CD4-positive, alpha-beta memory T cell (primary cell): Measurements from ENCODE around the gene SNAI1. TPM values are rescaled to one million over a fixed set of nuclear protein-coding genes. Genes with fewer than 3 reads are reported as not detected.

Source experiments
- CTCF ChIA-PET: fragments of 350-600 bp; sonication (Branson Sonifier 250); formaldehyde crosslinking; loops from one replicate; lab custom pipeline; 2021; ENCODE audit warnings: inconsistent platforms; ENCODE audit not compliant: partially characterized antibody; lab: Charles Lee
- POLR2A ChIA-PET: fragments of 350-600 bp; sonication (Branson Sonifier 250); formaldehyde crosslinking; loops from one replicate; lab custom pipeline; 2021; ENCODE audit not compliant: partially characterized antibody; lab: Charles Lee
- DNase-seq, 5 donors: peaks; one replicate each; pipeline versions ENCODE4 v3.0.0 to v3.0.0-alpha.2; 2020 to 2022; ENCODE audit warnings: mixed read lengths in 1 of 5
- H3K27ac ChIP-seq: one replicate; pipeline ENCODE4 v1.7.0; 2013; ENCODE audit warnings: low read depth, low read length
- H3K27me3 ChIP-seq: 2 replicates; pipeline ENCODE4 v1.7.0; 2013; ENCODE audit warnings: mild to moderate bottlenecking, low read length, moderate library complexity; ENCODE audit not compliant: insufficient read depth
- H3K36me3 ChIP-seq: 2 replicates; pipeline ENCODE4 v1.7.0; 2013; ENCODE audit warnings: mild to moderate bottlenecking, low read length, moderate library complexity; ENCODE audit not compliant: insufficient read depth
- H3K4me1 ChIP-seq: 2 replicates; pipeline ENCODE4 v1.7.0; 2013; ENCODE audit warnings: mild to moderate bottlenecking, low read length, moderate library complexity; ENCODE audit not compliant: insufficient read depth
- H3K4me3 ChIP-seq, 2 donors: one replicate each; pipeline ENCODE4 v1.7.0; 2013; ENCODE audit warnings: low read length in 2 of 2, mild to moderate bottlenecking in 1 of 2
- H3K9me3 ChIP-seq, 2 donors: one replicate each; pipeline ENCODE4 v1.7.0; 2013; ENCODE audit warnings: low read length in 2 of 2, control low read depth in 1 of 2; ENCODE audit not compliant: control insufficient read depth in 1 of 2
- H3K27ac Mint-ChIP-seq, 7 donors: one replicate each; pipeline ENCODE4 v1.8.0; 2020 to 2021; ENCODE audit warnings: mixed read lengths in 7 of 7, mild to moderate bottlenecking in 6 of 7, inconsistent platforms in 3 of 7, moderate library complexity in 3 of 7
- H3K27me3 Mint-ChIP-seq, 2 donors: one replicate each; pipeline ENCODE4 v1.8.0; 2020 to 2021; ENCODE audit warnings: mixed read lengths in 2 of 2
- H3K36me3 Mint-ChIP-seq, 2 donors: one replicate each; pipeline ENCODE4 v1.8.0; 2020 to 2021; ENCODE audit warnings: mixed read lengths in 2 of 2, inconsistent platforms in 1 of 2, mild to moderate bottlenecking in 1 of 2
- H3K4me1 Mint-ChIP-seq, 4 donors: one replicate each; pipeline ENCODE4 v1.8.0; 2020 to 2021; ENCODE audit warnings: mixed read lengths in 4 of 4, mild to moderate bottlenecking in 1 of 4
- H3K4me3 Mint-ChIP-seq, 8 donors: one replicate each; pipeline ENCODE4 v1.8.0; 2020 to 2021; ENCODE audit warnings: mixed read lengths in 8 of 8, mild to moderate bottlenecking in 7 of 8, moderate library complexity in 6 of 8, inconsistent platforms in 3 of 8
- H3K9me3 Mint-ChIP-seq, 8 donors: one replicate each; pipeline ENCODE4 v1.8.0; 2020 to 2021; ENCODE audit warnings: mixed read lengths in 8 of 8, mild to moderate bottlenecking in 5 of 8, inconsistent platforms in 3 of 8, moderate library complexity in 1 of 8
- intact Hi-C: fragments of 100-400 bp; cut with micrococcal nuclease; formaldehyde crosslinking; loops from one replicate; pipeline ENCODE4 v1.15.1; 2023
- polyA plus RNA-seq, 2 donors: library from polyadenylated mRNA; unstranded; fragments of 300-500 nt; fragmentation: Illumina TruSeq; gene quantifications; one replicate each; pipeline ENCODE4 v1.2.3, GENCODE V29; 2021
- total RNA-seq, 2 experiments: library from RNA; stranded (reverse); gene quantifications; one replicate each; pipeline ENCODE4 v1.2.3, GENCODE V29; 2021

The SNAI1 gene
- total and polyA plus RNA-seq, 4 experiments from 2014 or later: 0.17 to 0.60 (median 0.32) TPM

GRCh38 chr20:49986049-49986448 is 3.3 kb downstream of the SNAI1 start:
- H3K4me1 ChIP-seq: peaks cover 16% of the 10 kb centered on the region
- intact Hi-C loops: no loop called here
- H3K36me3 ChIP-seq: no peaks in the 10 kb centered on the region
- Mint-ChIP-seq H3K9me3 (no peaks in the 10 kb centered on the region), H3K27ac (peak overlapping the region in 2 of 7 donors; percentile 6 to 64), H3K36me3 (no peaks in the 10 kb centered on the region), H3K27me3 (no peaks in the 10 kb centered on the region), H3K4me1 (peaks cover 8 to 27% (median 14%) of the 10 kb centered on the region in 4 donors), H3K4me3 (no peak overlapping the region)
- CTCF ChIA-PET: interaction anchor here (1.1 to 18.5 kb wide), 2 partner anchors 9 to 84 kb away, joined by 5 to 265 read pairs; no protein-coding TSS in a partner anchor
- H3K27me3 ChIP-seq: no peaks in the 10 kb centered on the region
- no peak overlapping the region for H3K27ac ChIP-seq
- DNase-seq: no peak
- POLR2A ChIA-PET: no interaction called here
- H3K9me3 ChIP-seq: no peaks in the 10 kb centered on the region
- H3K4me3 ChIP-seq: no peak overlapping the region

GRCh38 chr20:49987015-49987867 is 4.5 kb downstream of the SNAI1 start:
- Histone ChIP-seq H3K27me3 (no peaks in the 10 kb centered on the region), H3K4me1 (peaks cover 11% of the 10 kb centered on the region), H3K36me3 (no peaks in the 10 kb centered on the region), H3K4me3 (no peak overlapping the region), H3K27ac (no peak overlapping the region), H3K9me3 (no peaks in the 10 kb centered on the region)
- POLR2A ChIA-PET: no interaction called here
- CTCF ChIA-PET: interaction anchor here (1.1 to 18.5 kb wide), 2 partner anchors 10 to 83 kb away, joined by 5 to 265 read pairs; no protein-coding TSS in a partner anchor
- peak overlapping the region in 1 of 7 donors; percentile 59 for H3K27ac Mint-ChIP-seq
- no peak for DNase-seq
- H3K27me3 Mint-ChIP-seq: no peaks in the 10 kb centered on the region
- no peaks in the 10 kb centered on the region for H3K9me3 Mint-ChIP-seq
- peaks cover 6 to 21% (median 10%) of the 10 kb centered on the region in 4 donors for H3K4me1 Mint-ChIP-seq
- intact Hi-C loops: no loop called here
- H3K4me3 Mint-ChIP-seq: no peak overlapping the region
- no peaks in the 10 kb centered on the region for H3K36me3 Mint-ChIP-seq

GRCh38 chr20:49987868-49988690 is 5.3 kb downstream of the SNAI1 start:
- no peaks in the 10 kb centered on the region for H3K36me3 ChIP-seq
- no peak overlapping the region for H3K27ac Mint-ChIP-seq
- no peaks in the 10 kb centered on the region for H3K27me3 Mint-ChIP-seq
- ChIA-PET CTCF (interaction anchor here (0.7 to 18.5 kb wide), 3 partner anchors 9 to 97 kb away, joined by 3 to 265 read pairs (median 4); no protein-coding TSS in a partner anchor), POLR2A (no interaction called here)
- H3K4me3 ChIP-seq: no peak overlapping the region
- no peaks in the 10 kb centered on the region for H3K9me3 ChIP-seq
- H3K4me1 Mint-ChIP-seq: peaks cover 1 to 16% (median 7%) of the 10 kb centered on the region in 4 donors
- H3K4me3 Mint-ChIP-seq: no peak overlapping the region
- no peaks in the 10 kb centered on the region for H3K9me3 Mint-ChIP-seq
- H3K4me1 ChIP-seq: peaks cover 6% of the 10 kb centered on the region
- no peaks in the 10 kb centered on the region for H3K36me3 Mint-ChIP-seq
- no peak for DNase-seq
- H3K27ac ChIP-seq: no peak overlapping the region
- H3K27me3 ChIP-seq: no peaks in the 10 kb centered on the region
- intact Hi-C loops: no loop called here

- Mint-ChIP-seq H3K27ac (no peak overlapping the region), H3K9me3 (no peaks in the 10 kb centered on the region), H3K4me1 (peaks cover 0 to 6% (median 0%) of the 10 kb centered on the region in 4 donors), H3K36me3 (no peaks in the 10 kb centered on the region), H3K27me3 (no peaks in the 10 kb centered on the region), H3K4me3 (no peak overlapping the region)
- H3K9me3 ChIP-seq: no peaks in the 10 kb centered on the region
- H3K27ac ChIP-seq: no peak overlapping the region
- ChIA-PET POLR2A (no interaction called here), CTCF (interaction anchor here (1.0 to 18.5 kb wide), 3 partner anchors 10 to 81 kb away, joined by 3 to 265 read pairs (median 4); no protein-coding TSS in a partner anchor)
- H3K27me3 ChIP-seq: no peaks in the 10 kb centered on the region
- H3K4me1 ChIP-seq: no peaks in the 10 kb centered on the region
- no peaks in the 10 kb centered on the region for H3K36me3 ChIP-seq
- no peak overlapping the region for H3K4me3 ChIP-seq
- no peak for DNase-seq
- intact Hi-C loops: no loop called here
Measured at GRCh38 chr20:49989234-49990065, 6.7 kb downstream of the SNAI1 start.

GRCh38 chr20:49990271-49990720 is 7.5 kb downstream of the SNAI1 start:
- intact Hi-C loops: no loop called here

GRCh38 chr20:49993301-49993751 is 10.5 kb downstream of the SNAI1 start:
- H3K36me3 ChIP-seq: no peaks in the 10 kb centered on the region
- no peaks in the 10 kb centered on the region for H3K9me3 Mint-ChIP-seq
- H3K4me1 Mint-ChIP-seq: no peaks in the 10 kb centered on the region
- POLR2A ChIA-PET: no interaction called here
- intact Hi-C loops: no loop called here
- no peak overlapping the region for H3K27ac Mint-ChIP-seq
- no peak overlapping the region for H3K27ac ChIP-seq
- no peak overlapping the region for H3K4me3 ChIP-seq
- no peaks in the 10 kb centered on the region for H3K27me3 ChIP-seq
- no peak overlapping the region for H3K4me3 Mint-ChIP-seq
- CTCF ChIA-PET: no interaction called here
- no peak for DNase-seq
- H3K9me3 ChIP-seq: no peaks in the 10 kb centered on the region
- H3K4me1 ChIP-seq: no peaks in the 10 kb centered on the region
- H3K36me3 Mint-ChIP-seq: no peaks in the 10 kb centered on the region
- H3K27me3 Mint-ChIP-seq: peaks cover 4 to 6% of the 10 kb centered on the region in 2 donors

More at GRCh38 chr20:49990271-49990720, 7.5 kb downstream of the SNAI1 start:
- Mint-ChIP-seq H3K4me3 (no peak overlapping the region), H3K27ac (no peak overlapping the region), H3K4me1 (no peaks in the 10 kb centered on the region), H3K27me3 (no peaks in the 10 kb centered on the region), H3K36me3 (no peaks in the 10 kb centered on the region), H3K9me3 (no peaks in the 10 kb centered on the region)
- no peak for DNase-seq
- H3K4me1 ChIP-seq: no peaks in the 10 kb centered on the region
- no peak overlapping the region for H3K4me3 ChIP-seq
- POLR2A ChIA-PET: no interaction called here
- H3K9me3 ChIP-seq: no peaks in the 10 kb centered on the region
- no peak overlapping the region for H3K27ac ChIP-seq
- no peaks in the 10 kb centered on the region for H3K36me3 ChIP-seq
- CTCF ChIA-PET: interaction anchor here (1.0 to 18.5 kb wide), 2 partner anchors 11 to 80 kb away, joined by 3 to 265 read pairs; no protein-coding TSS in a partner anchor
- no peaks in the 10 kb centered on the region for H3K27me3 ChIP-seq
